GM10266 (cell line): ENCODE measurements around the gene PUSL1.

ENCODE experiments used
- DNase-seq: peaks from one replicate; pipeline ENCODE4 v3.0.0; 2012; ENCODE audit errors: extremely low spot score
- TF ChIP-seq, protein P1 (sequence below): IDR thresholded peaks from 2 replicates; pipeline ENCODE4 v1.5.1; 2012; ENCODE audit warnings: mild to moderate bottlenecking, low read depth; ENCODE audit not compliant: control insufficient read depth, insufficient read depth; ENCODE audit errors: missing control alignments

Gene PUSL1

DNA sequence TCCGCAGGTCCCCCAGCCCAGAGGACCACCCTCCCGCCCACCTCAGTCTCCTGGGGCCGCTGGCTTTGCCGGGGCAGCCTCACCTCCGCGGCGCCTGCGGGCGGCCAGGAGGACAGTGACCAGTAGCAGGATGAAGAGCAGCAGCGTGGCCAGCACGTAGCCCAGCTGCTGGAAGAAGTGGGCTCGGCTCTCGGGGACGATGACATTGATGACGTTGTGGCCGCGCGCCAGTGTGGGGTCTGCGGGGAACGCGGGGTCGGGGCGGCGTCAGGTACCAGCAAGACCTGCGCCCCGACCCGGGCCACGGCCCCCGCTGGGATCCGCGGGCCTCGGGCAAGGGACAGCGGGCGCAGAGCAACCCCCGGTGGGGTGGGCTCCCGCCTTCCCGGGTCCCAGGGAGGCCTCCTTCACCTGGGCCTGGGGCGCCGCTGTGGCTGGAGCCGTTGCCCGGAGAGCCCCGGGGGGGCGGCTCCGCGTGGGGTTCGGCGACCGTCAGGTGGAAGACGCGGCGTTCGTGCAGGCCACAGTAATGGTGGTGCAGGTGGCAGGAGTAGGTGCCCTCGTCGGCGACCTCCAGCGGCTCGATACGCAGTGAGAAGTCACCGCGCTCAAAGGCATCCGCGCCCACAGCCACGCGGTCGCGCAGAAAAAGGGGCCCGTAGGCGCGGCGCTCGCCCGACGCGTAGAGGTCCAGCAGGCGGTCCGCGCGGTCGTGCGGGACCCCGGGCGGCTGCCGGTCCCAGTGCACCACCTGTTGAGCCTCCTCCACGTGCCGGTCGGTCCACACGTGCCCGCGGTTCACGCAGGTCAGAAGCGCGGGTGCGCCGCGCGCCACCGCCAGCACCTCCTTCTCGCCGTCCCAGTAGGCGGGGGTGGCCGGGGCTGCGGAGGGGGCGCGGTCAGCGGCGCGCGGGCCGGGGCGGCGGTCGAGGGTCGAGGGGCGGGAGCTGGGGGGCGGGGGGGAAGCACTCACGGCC lies 46.2 kb downstream of the PUSL1 start:
- DNase-seq = no peak
- TF ChIP-seq, protein P1, sequence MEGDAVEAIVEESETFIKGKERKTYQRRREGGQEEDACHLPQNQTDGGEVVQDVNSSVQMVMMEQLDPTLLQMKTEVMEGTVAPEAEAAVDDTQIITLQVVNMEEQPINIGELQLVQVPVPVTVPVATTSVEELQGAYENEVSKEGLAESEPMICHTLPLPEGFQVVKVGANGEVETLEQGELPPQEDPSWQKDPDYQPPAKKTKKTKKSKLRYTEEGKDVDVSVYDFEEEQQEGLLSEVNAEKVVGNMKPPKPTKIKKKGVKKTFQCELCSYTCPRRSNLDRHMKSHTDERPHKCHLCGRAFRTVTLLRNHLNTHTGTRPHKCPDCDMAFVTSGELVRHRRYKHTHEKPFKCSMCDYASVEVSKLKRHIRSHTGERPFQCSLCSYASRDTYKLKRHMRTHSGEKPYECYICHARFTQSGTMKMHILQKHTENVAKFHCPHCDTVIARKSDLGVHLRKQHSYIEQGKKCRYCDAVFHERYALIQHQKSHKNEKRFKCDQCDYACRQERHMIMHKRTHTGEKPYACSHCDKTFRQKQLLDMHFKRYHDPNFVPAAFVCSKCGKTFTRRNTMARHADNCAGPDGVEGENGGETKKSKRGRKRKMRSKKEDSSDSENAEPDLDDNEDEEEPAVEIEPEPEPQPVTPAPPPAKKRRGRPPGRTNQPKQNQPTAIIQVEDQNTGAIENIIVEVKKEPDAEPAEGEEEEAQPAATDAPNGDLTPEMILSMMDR = no peak

DNA sequence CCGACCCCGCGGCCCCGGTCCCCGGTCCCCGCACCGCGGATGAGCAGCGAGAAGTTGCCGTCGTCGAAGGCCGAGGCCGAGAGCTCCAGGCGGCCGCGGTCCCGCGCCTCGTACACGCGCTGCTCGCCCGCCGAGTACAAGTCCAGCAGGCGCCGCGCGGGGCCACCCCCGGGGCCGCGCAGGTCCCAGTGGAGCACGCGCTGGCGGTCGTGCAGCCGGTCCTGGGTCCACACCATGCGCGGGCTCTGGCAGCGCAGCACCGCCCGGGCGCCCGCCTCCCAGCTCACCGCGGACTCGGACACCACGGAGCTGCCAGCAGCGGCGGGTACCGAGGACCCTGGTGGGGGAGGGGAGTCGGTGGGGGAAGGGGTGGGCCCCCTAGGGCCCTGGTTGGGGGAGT lies 47.0 kb downstream of the PUSL1 start:
- DNase-seq = no peak
- TF ChIP-seq, protein P1 = no peak

DNA sequence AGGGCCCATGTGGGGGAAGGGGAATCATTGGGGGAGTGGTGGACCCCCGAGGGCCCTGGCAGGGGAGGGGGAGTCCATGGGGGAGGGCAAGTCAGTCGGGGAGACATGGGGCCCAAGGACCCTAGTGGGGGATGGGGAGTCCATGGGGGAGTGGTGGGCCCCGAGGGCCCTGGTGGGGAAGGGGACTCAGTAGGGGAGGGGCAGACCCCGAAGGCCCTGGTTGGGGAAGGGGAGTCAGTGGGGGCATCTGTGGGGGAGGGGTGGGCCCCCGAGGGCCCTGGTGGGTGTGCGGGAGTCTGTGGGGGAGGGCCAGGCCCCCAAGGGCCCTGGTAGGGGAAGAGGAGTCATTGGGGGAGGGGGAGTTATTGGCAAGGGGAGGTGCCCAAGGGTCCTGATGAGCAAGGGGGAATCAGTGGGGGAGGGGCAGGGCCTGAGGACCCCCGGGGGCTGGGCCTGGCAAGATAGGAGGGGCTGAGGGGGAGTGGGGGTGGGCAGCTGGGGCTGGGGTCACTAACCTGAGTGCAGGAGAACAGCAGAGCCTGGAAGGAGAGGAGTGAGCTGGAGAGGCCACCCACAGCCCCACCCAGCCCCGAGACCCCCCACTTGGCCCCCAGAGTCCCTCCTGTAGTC lies 47.9 kb downstream of the PUSL1 start:
- TF ChIP-seq, protein P1 = no peak
- DNase-seq = no peak

DNA sequence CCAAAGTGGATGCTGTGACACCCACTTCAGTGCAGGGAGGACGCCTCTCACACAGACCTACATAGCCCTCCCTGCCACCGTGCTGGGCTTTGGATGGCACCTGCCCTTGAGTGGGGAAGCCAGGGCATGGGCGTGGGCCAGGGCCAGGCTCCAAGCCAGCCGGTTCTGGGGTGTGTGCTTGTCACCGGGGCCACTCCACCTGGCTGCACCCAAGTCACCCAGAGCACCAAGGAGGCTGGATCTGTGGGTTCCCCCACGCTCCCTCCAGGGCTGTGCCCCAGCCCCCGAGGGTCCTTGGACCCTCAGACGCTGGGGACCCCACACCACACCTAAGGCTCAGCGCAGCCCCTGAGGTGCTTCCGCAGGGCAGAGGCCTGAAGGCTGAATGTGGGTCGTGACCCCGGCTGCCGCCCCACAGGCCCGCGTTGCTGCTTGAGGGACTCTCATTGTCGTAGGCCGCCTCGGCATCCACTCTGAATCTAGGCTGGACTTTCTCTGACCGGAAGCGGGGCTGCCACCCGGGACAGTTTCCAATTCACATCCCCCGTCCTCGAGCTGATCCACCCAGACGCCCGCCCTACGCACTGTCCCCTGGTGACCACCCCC lies 48.5 kb downstream of the PUSL1 start:
- TF ChIP-seq, protein P1 = no peak
- DNase-seq = no peak

DNA sequence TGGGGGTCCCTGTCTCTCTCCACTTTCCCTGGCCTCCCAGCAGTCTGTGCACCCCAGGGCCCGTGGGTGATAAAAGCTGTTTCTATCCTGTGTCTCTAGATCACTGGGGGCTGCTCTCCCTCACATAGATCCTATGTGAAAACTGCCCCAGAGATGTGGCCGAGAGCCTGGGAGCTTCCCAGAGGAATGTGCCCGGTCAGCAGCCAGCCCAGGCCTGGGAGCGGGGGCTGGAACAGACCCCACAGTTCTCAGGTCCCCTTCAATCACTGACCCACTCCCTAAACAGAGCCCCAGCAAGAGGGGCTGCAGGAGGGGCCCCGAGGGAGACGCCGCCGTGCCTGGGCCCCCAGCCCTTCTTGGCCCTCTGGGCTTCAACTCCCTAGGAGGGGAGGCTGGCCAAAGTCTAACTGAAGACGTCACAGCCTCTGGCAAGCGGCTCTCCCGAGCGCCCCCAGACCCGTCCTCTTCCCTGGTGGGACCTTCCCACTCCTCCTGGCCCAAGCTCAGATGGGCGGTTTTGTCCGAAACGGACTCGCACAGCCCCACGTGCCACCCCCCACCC lies 49.6 kb downstream of the PUSL1 start:
- DNase-seq = no peak
- TF ChIP-seq, protein P1 = no peak

DNA sequence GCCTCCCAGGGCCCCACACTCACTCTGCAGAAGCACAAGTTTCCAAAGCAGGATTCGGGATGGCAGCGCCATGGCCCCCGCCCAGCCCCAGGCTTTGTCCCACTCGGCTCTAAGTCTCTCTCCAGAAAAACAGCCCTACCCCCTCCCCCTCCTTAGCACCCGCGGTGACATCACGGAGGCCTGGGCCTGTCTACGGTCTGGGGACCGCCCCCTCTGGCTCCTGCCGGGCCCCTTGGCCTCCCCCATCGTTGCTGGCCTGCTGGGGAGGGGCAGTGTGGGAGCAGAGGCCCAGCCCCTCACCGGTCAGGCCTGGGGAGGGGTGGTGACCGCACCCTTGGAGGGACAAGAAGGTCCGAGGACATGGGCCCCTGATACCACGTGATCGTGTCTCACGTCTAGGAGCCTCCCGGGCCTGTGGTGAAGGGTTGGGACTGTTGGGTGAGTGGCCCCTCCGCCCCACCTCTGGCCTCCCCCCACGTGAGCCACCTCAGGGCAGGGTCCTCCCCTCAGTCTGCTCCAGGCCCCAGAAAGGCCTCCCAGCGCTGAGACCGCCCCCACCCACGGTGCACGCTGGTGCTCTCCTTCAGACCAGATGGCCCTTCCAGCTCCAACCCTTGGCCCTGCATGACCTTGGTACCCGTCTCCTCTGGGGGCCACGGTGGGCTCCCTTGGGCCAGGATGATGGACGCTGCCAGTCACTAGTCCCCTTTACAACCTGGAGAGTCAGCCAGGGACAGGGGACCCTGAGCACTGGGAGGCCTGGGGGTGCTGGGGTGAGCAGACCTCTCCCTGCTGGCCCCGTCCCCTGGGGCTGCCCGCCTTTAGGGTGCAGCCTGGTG lies 50.3 kb downstream of the PUSL1 start, which contains the start of gene MXRA8:
Gene MXRA8, minus strand, starts transcription at position 123 of the 839 bp plus-strand sequence. Its CDS starts 51 bp downstream, at position 72.
- no peak for DNase-seq
- TF ChIP-seq, protein P1 = no peak
